ENCODE measurements around the gene INPP1.

DNA sequence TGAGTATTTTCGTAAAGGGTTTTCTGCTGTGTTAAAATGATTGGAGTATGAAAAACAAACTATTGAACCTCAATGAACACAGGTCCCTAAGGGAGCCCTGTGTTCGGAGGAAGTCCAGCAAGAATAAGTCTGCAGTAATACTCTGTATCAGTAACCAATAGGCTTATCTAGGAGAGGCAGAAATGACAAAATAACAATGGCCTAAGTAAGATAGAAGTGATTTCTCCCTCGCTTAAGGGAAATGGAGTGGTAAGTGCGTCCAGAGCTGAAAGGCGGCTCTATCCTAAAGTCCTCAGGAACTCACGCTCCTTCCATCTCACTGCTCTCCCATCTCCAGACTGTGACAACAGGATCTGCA lies 35.5 kb downstream of the INPP1 start:
- TF ChIP-seq EZH2 (IDR thresholded peaks at IDR 0.05; ENCODE audit: borderline replicate concordance, low read length), result no peak
- TF ChIP-seq CTCF (conservative IDR thresholded peaks at IDR 0.05 in 1 of 2, IDR thresholded peaks at IDR 0.05 in 1 of 2; ENCODE audit: extremely low read depth in 1 of 2, insufficient read depth in 1 of 2, low read depth in 1 of 2, low read length in 2 of 2), result no peak

Data from mammary epithelial cell (primary cell).